Immature natural killer cell (primary cell): ENCODE results near the gene SLC9A9. TPM values are rescaled to one million over a fixed set of nuclear protein-coding genes. Genes with fewer than 3 reads are reported as not detected.

Experiments used
- DNase-seq, 3 donors: peaks; one replicate each; pipeline ENCODE4 v3.0.0; 2022; ENCODE audit warnings: mixed read lengths in 1 of 3
- H3K27ac Mint-ChIP-seq, 6 donors: one replicate each; pipeline ENCODE4 v1.8.0; 2020; ENCODE audit warnings: mixed read lengths in 6 of 6, mild to moderate bottlenecking in 5 of 6, inconsistent platforms in 4 of 6, moderate library complexity in 3 of 6
- H3K27me3 Mint-ChIP-seq, 3 donors: one replicate each; pipeline ENCODE4 v1.8.0; 2020 to 2021; ENCODE audit warnings: low read depth in 3 of 3, mild to moderate bottlenecking in 3 of 3, mixed read lengths in 3 of 3, moderate library complexity in 3 of 3, inconsistent platforms in 1 of 3
- H3K36me3 Mint-ChIP-seq, 3 donors: one replicate each; pipeline ENCODE4 v1.8.0; 2020; ENCODE audit warnings: mixed read lengths in 3 of 3, inconsistent platforms in 2 of 3, mild to moderate bottlenecking in 2 of 3
- H3K4me1 Mint-ChIP-seq, 2 donors: one replicate each; pipeline ENCODE4 v1.8.0; 2020; ENCODE audit warnings: inconsistent platforms in 2 of 2, mild to moderate bottlenecking in 2 of 2, mixed read lengths in 2 of 2, moderate library complexity in 1 of 2
- H3K4me3 Mint-ChIP-seq, 5 donors: one replicate each; pipeline ENCODE4 v1.8.0; 2020; ENCODE audit warnings: mild to moderate bottlenecking in 5 of 5, mixed read lengths in 5 of 5, inconsistent platforms in 3 of 5, moderate library complexity in 3 of 5
- H3K9me3 Mint-ChIP-seq, 6 donors: one replicate each; pipeline ENCODE4 v1.8.0; 2020; ENCODE audit warnings: mild to moderate bottlenecking in 6 of 6, mixed read lengths in 6 of 6, inconsistent platforms in 4 of 6, moderate library complexity in 3 of 6
- polyA plus RNA-seq, 3 donors: library from polyadenylated mRNA; unstranded; fragments of 300-500 nt; fragmentation: Illumina TruSeq; gene quantifications; one replicate each; pipeline ENCODE4 v1.2.3, GENCODE V29; 2021

SLC9A9 gene
- polyA plus RNA-seq, 3 donors from 2014 or later = 17.2 to 21.3 (median 19.7) TPM

GRCh38 chr3:143506190-143506589 lies 342.1 kb downstream of the SLC9A9 start:
- Mint-ChIP-seq H3K9me3 (no peaks in the 10 kb centered on the region), H3K4me3 (no peak overlapping the region), H3K4me1 (no peaks in the 10 kb centered on the region), H3K27ac (no peak overlapping the region), H3K36me3 (peaks cover 0 to 7% (median 6%) of the 10 kb centered on the region in 3 donors), H3K27me3 (no peaks in the 10 kb centered on the region)
- no peak for DNase-seq

- Mint-ChIP-seq H3K36me3 (peaks cover 0 to 7% (median 0%) of the 10 kb centered on the region in 3 donors), H3K4me1 (no peaks in the 10 kb centered on the region), H3K27me3 (no peaks in the 10 kb centered on the region), H3K9me3 (no peaks in the 10 kb centered on the region), H3K27ac (no peak overlapping the region), H3K4me3 (no peak overlapping the region)
- DNase-seq = no peak
These were observed 344.9 kb downstream of the SLC9A9 start for GRCh38 chr3:143503325-143503885.

- Mint-ChIP-seq H3K36me3 (peaks cover 0 to 7% (median 0%) of the 10 kb centered on the region in 3 donors), H3K4me1 (no peaks in the 10 kb centered on the region), H3K27me3 (no peaks in the 10 kb centered on the region), H3K4me3 (no peak overlapping the region), H3K27ac (no peak overlapping the region), H3K9me3 (no peaks in the 10 kb centered on the region)
- DNase-seq = no peak
These were observed 346.2 kb downstream of the SLC9A9 start for GRCh38 chr3:143502081-143502480.

- no peak overlapping the region for H3K27ac Mint-ChIP-seq
These were observed 350.9 kb downstream of the SLC9A9 start for GRCh38 chr3:143497382-143497781.

GRCh38 chr3:143496191-143496590 lies 352.1 kb downstream of the SLC9A9 start:
- H3K9me3 Mint-ChIP-seq = no peaks in the 10 kb centered on the region
- no peak overlapping the region for H3K27ac Mint-ChIP-seq
- no peak for DNase-seq
- H3K4me3 Mint-ChIP-seq = no peak overlapping the region
- no peaks in the 10 kb centered on the region for H3K27me3 Mint-ChIP-seq
- H3K36me3 Mint-ChIP-seq = peaks cover 4 to 22% (median 10%) of the 10 kb centered on the region in 3 donors
- no peaks in the 10 kb centered on the region for H3K4me1 Mint-ChIP-seq

More at GRCh38 chr3:143497382-143497781, 350.9 kb downstream of the SLC9A9 start:
- Mint-ChIP-seq H3K4me1 (no peaks in the 10 kb centered on the region), H3K4me3 (no peak overlapping the region), H3K9me3 (no peaks in the 10 kb centered on the region), H3K27me3 (no peaks in the 10 kb centered on the region), H3K36me3 (peaks cover 4 to 19% (median 6%) of the 10 kb centered on the region in 3 donors)
- no peak for DNase-seq

- Mint-ChIP-seq H3K27ac (no peak overlapping the region), H3K4me1 (no peaks in the 10 kb centered on the region), H3K4me3 (no peak overlapping the region), H3K36me3 (peaks cover 9 to 28% (median 15%) of the 10 kb centered on the region in 3 donors), H3K9me3 (no peaks in the 10 kb centered on the region), H3K27me3 (no peaks in the 10 kb centered on the region)
- no peak for DNase-seq
These were observed 352.7 kb downstream of the SLC9A9 start for GRCh38 chr3:143495527-143495926.

GRCh38 chr3:143486611-143487010 lies 361.7 kb downstream of the SLC9A9 start:
- Mint-ChIP-seq H3K4me1 (no peaks in the 10 kb centered on the region), H3K36me3 (peaks cover 11 to 19% (median 17%) of the 10 kb centered on the region in 3 donors), H3K4me3 (no peak overlapping the region), H3K9me3 (peaks cover 0 to 1% (median 0%) of the 10 kb centered on the region in 6 donors), H3K27me3 (peaks cover 1 to 3% (median 2%) of the 10 kb centered on the region in 3 donors), H3K27ac (no peak overlapping the region)
- DNase-seq = no peak

- H3K9me3 Mint-ChIP-seq = peaks cover 0 to 1% (median 0%) of the 10 kb centered on the region in 6 donors
- H3K27me3 Mint-ChIP-seq = peaks cover 1 to 3% (median 2%) of the 10 kb centered on the region in 3 donors
- H3K36me3 Mint-ChIP-seq = peaks cover 6 to 19% (median 11%) of the 10 kb centered on the region in 3 donors
- H3K4me1 Mint-ChIP-seq = no peaks in the 10 kb centered on the region
- H3K4me3 Mint-ChIP-seq = no peak overlapping the region
- DNase-seq = no peak
- H3K27ac Mint-ChIP-seq = no peak overlapping the region
These were observed 363.3 kb downstream of the SLC9A9 start for GRCh38 chr3:143484846-143485512.

- H3K27ac Mint-ChIP-seq = no peak overlapping the region
- peaks cover 0 to 1% (median 0%) of the 10 kb centered on the region in 6 donors for H3K9me3 Mint-ChIP-seq
- no peaks in the 10 kb centered on the region for H3K4me1 Mint-ChIP-seq
- no peak for DNase-seq
- peaks cover 6 to 19% (median 11%) of the 10 kb centered on the region in 3 donors for H3K36me3 Mint-ChIP-seq
- peaks cover 0 to 2% (median 2%) of the 10 kb centered on the region in 3 donors for H3K27me3 Mint-ChIP-seq
- no peak overlapping the region for H3K4me3 Mint-ChIP-seq
These were observed 365.1 kb downstream of the SLC9A9 start for GRCh38 chr3:143483214-143483613.

- DNase-seq = no peak
- Mint-ChIP-seq H3K27ac (no peak overlapping the region), H3K9me3 (no peaks in the 10 kb centered on the region), H3K27me3 (peaks cover 0 to under 1% (median 0%) of the 10 kb centered on the region in 3 donors), H3K4me3 (no peak overlapping the region), H3K36me3 (peaks cover 6 to 19% (median 11%) of the 10 kb centered on the region in 3 donors), H3K4me1 (no peaks in the 10 kb centered on the region)
These were observed 365.9 kb downstream of the SLC9A9 start for GRCh38 chr3:143482106-143483088.

- peaks cover 0 to 2% (median 0%) of the 10 kb centered on the region in 3 donors for H3K27me3 Mint-ChIP-seq
- H3K4me3 Mint-ChIP-seq = no peak overlapping the region
- H3K27ac Mint-ChIP-seq = no peak overlapping the region
- peaks cover 6 to 15% (median 11%) of the 10 kb centered on the region in 3 donors for H3K36me3 Mint-ChIP-seq
- H3K9me3 Mint-ChIP-seq = no peaks in the 10 kb centered on the region
- no peak for DNase-seq
- H3K4me1 Mint-ChIP-seq = no peaks in the 10 kb centered on the region
These were observed 367.9 kb downstream of the SLC9A9 start for GRCh38 chr3:143480344-143480743.

GRCh38 chr3:143479727-143480126 lies 368.5 kb downstream of the SLC9A9 start:
- H3K27me3 Mint-ChIP-seq = peaks cover 0 to 3% (median 0%) of the 10 kb centered on the region in 3 donors
- DNase-seq = no peak
- H3K9me3 Mint-ChIP-seq = no peaks in the 10 kb centered on the region
- peaks cover 6 to 15% (median 11%) of the 10 kb centered on the region in 3 donors for H3K36me3 Mint-ChIP-seq
- no peak overlapping the region for H3K27ac Mint-ChIP-seq
- H3K4me3 Mint-ChIP-seq = no peak overlapping the region
- H3K4me1 Mint-ChIP-seq = no peaks in the 10 kb centered on the region

- Mint-ChIP-seq H3K9me3 (no peaks in the 10 kb centered on the region), H3K4me3 (no peak overlapping the region), H3K27ac (peak overlapping the region in 2 of 6 donors; percentile 28 to 51), H3K36me3 (peaks cover 0 to 15% (median 5%) of the 10 kb centered on the region in 3 donors), H3K27me3 (peaks cover 0 to 3% (median 0%) of the 10 kb centered on the region in 3 donors), H3K4me1 (no peaks in the 10 kb centered on the region)
- DNase-seq = no peak
These were observed 370.1 kb downstream of the SLC9A9 start for GRCh38 chr3:143478115-143478693.
